NCI-H1694 treated with DMSO at 0.1 percent for 48 hours (cell line): ENCODE measurements around the gene HMOX1.

Experiments used
- DNase-seq: peaks from one replicate; lab custom pipeline; 2025; lab: John Stamatoyannopoulos, UW

The HMOX1 gene

GRCh38 chr22:35380537-35381423 lies at the start of gene HMOX1:
Gene HMOX1 (plus strand): TSS chr22:35381096. CDS start chr22:35381174, 78 bp downstream.
- peak; percentile 4 for DNase-seq

GRCh38 chr22:35332278-35332677 lies 48.6 kb upstream of the HMOX1 start:
- no peak for DNase-seq

- no peak for DNase-seq
These were observed 47.7 kb upstream of the HMOX1 start for GRCh38 chr22:35333220-35333619.

- no peak for DNase-seq
These were observed 46.9 kb upstream of the HMOX1 start for GRCh38 chr22:35334004-35334403.

- no peak for DNase-seq
These were observed 45.4 kb upstream of the HMOX1 start for GRCh38 chr22:35335468-35335867.

- no peak for DNase-seq
These were observed 44.7 kb upstream of the HMOX1 start for GRCh38 chr22:35335936-35336781.

- no peak for DNase-seq
These were observed 43.0 kb upstream of the HMOX1 start for GRCh38 chr22:35337932-35338331.

- no peak for DNase-seq
These were observed 39.6 kb upstream of the HMOX1 start for GRCh38 chr22:35341090-35341874.

GRCh38 chr22:35342390-35342789 lies 38.5 kb upstream of the HMOX1 start:
- no peak for DNase-seq

GRCh38 chr22:35343664-35344550 lies 37.0 kb upstream of the HMOX1 start:
- no peak for DNase-seq

- no peak for DNase-seq
These were observed 35.8 kb upstream of the HMOX1 start for GRCh38 chr22:35344956-35345690.

- DNase-seq: no peak
These were observed 34.9 kb upstream of the HMOX1 start for GRCh38 chr22:35345808-35346505.

GRCh38 chr22:35346596-35347220 lies 34.2 kb upstream of the HMOX1 start:
- DNase-seq: no peak

- DNase-seq: no peak
These were observed 33.4 kb upstream of the HMOX1 start for GRCh38 chr22:35347462-35347861.

GRCh38 chr22:35348026-35348590 lies 32.8 kb upstream of the HMOX1 start:
- no peak for DNase-seq

- no peak for DNase-seq
These were observed 32.2 kb upstream of the HMOX1 start for GRCh38 chr22:35348703-35349102.

GRCh38 chr22:35349368-35349703 lies 31.6 kb upstream of the HMOX1 start:
- DNase-seq: no peak

- no peak for DNase-seq
These were observed 31.0 kb upstream of the HMOX1 start for GRCh38 chr22:35349704-35350538.
